Central memory CD4-positive, alpha-beta T cell (primary cell): Measurements from ENCODE around the gene RBM34.
A peak's percentile ranks its signal among the peaks of the same experiment; 100 is the strongest.
"Not testable (repeated sequence)": the region's sequence is repeated elsewhere in the genome, so short reads cannot be mapped to it uniquely, and the experiment has no call there.

ENCODE experiments used
- DNase-seq: peaks from one replicate; pipeline ENCODE4 v3.0.0; 2022

RBM34 gene

GRCh38 chr1:235112297-235113182 is 48.5 kb downstream of the RBM34 start:
- no peak for DNase-seq

- DNase-seq = no peak
Measured at GRCh38 chr1:235111107-235111506, 49.9 kb downstream of the RBM34 start.

DNA sequence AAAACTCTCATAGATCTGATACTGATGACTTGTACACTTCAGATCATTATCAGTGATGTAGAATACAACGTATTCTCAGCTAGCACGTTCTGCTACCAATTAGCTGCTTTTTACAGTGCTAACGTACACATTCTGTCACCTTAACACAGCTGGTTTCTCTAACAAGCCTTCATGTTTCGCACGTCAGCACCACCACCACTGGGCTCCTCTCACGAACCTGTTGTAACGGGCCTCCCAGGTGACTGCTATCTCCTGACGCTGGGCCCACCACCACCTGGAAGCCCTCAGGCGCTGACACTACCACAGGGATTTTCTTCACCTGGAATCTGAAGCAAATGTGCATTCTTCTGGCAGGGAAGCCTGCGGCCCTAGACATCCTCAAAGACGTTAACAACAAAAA is 52.2 kb downstream of the RBM34 start:
- no peak for DNase-seq

- no peak for DNase-seq
Measured at GRCh38 chr1:235108185-235108593, 52.9 kb downstream of the RBM34 start.

- DNase-seq = no peak
Measured at GRCh38 chr1:235107368-235108184, 53.5 kb downstream of the RBM34 start.

GRCh38 chr1:235106457-235106856 is 54.6 kb downstream of the RBM34 start:
- no peak for DNase-seq

DNA sequence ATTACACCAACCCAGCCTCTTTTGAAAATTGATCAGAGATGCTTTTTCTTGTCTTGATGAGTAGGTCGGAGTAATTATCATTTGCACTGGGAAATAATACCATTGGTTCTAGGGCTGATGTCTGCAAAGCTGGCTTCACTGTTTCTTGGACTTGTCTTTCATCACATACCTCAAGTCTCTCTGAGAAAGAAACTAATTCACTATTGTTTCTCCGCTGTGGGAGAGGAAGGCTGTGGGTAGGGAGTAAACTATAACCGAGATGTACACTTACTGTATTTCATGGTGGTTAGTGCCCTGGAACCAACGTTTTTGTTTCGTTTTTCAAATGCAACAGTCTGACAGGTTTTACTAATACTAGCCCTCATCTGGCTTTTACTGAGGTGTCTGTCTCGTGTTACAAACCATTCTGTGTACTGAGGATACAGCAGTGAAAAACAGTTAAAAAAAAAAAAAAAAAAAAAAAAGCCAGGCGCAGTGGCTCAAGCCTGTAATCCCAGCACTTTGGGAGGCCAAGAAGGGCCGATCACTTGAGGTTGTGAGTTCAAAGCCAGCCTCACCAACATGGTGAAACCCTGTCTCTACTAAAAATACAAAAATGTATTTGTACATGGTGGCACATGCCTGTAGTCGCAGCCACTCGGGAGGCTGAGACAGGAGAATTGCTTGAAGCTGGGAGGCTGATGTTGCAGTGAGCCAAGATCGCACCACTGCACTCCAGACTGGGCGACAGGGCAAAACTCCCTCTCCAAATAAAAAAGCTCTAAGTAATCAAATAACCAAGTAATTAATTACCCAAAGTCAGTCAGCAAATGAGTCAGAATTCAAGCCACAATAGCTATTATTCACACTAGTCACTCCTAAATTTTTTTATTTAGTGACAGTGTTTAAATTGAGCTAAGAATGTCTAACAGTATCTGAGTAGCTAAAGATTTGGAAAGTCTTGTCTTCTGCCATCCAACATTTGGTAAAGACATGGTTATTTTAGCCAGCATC is 55.7 kb downstream of the RBM34 start:
- DNase-seq = peak; percentile 21

DNA sequence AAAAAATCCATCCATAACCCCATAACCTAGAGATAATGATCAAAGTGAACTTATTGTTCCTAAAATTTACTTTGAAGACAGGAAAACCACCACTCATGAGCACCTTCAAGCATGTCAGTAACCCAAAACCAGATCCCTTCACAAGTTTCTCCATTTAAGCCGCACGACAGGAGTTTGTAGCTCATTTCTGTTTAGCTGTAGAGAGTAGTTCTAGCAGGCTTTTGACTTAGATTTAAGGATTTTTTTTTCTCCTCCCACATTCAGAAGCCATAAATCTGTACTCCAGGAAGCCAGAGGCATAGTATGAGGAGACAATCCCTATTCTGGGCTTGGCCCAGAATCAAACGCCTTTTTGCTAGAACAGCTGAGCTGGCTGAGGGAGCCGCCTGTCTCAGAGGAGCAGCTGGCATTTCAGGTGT is 58.0 kb downstream of the RBM34 start:
- peak; percentile 71 for DNase-seq

- no peak for DNase-seq
Measured at GRCh38 chr1:235102259-235102582, 58.8 kb downstream of the RBM34 start.

GRCh38 chr1:235101558-235102258 is 59.3 kb downstream of the RBM34 start:
- no peak for DNase-seq

GRCh38 chr1:235100194-235100772 is 60.8 kb downstream of the RBM34 start:
- DNase-seq = no peak

- no peak for DNase-seq
Measured at GRCh38 chr1:235098991-235099390, 62.1 kb downstream of the RBM34 start.

DNA sequence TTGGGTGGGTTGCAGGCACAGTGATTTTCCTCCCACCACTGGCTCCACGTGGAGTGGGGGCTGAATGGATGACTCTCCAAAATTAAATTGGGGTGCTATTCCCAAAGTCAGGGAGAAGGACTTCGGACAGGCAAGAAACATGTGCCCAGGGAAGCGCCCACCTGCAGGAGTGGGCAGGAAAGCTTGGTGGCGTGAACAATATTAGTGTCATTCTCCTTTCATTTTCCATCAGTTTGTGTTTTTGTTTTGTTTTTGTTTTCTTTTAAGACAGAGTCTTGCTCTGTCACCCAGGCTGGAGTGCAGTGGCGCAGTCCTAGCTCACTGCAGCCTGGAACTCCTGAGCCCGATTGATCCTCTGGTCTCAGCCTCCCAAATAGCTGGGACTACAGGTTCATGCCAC is 62.5 kb downstream of the RBM34 start:
- no peak for DNase-seq

- not testable (repeated sequence) for DNase-seq
Measured at GRCh38 chr1:235097501-235097900, 63.5 kb downstream of the RBM34 start.

DNA sequence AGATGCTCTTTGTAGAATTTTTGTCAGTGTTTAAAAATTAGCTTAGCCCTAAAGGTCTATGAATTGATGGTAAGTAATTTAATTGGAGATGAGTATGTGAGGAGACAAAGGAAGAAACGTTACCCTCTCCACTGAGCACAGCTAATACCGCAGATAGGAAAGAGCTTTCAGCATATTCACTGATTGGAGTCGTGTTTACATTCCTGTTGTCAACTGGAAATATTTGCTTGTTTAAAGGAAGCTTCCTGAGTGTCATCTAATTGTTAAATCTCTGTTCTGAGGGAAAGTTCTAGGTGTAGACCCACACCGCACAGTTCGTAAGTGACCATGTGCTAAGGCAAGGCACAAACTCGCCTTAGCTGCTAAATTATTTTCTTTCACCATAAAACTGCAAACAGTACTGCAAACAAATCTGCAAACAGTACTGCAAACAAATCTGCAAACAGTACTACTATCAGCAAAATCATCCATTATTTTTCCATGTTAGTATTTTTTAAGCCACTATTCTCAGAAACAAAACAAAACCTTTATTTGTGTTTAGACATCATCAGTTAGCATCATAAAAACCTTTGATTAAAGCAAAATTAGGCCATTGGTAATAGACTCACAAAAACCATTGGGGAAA is 65.0 kb downstream of the RBM34 start:
- no peak for DNase-seq

DNA sequence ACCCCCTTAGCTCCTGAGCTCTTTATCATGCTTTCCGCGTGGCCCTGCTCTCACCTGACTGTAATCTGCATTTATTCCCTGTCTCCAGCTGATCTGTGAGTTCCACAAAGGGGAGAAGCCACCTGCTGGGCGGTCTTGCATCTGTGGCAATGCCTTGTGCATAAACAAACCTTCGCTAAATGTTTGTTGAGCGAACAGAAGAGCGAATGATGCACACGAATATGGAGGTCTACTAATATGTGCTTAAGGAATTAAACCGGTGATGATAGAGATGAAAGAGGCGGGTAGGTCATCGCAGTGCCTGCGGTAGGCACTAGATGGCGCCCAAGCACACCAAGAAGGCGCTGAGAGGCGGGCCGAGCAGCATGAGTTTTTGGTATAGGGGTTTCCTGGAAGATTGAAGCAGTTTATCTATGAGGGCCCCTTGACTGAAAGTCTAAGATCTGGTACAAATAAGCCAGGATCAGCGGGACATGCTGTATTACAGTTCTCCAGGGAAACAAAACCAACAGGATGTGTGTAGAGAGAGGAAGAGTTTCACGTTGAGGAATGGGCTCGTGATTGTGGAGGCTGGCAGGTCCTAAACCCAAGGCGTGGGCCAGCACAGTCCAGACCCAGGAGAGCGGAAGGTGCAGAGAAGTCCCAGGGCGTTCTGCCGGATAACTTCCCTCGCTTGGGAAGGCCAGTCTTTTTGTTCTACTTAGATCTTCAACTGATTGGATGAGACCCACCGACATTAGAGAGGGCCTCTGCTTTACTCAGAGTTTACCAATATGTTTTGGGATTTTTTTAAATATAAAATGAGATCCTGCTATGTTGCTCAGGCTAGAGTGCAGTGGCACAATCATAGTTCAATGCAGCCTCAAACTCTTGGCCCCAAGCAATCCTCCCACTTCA is 67.1 kb downstream of the RBM34 start:
- peak; percentile 71 for DNase-seq

GRCh38 chr1:235093013-235093695 is 67.9 kb downstream of the RBM34 start:
- no peak for DNase-seq

DNA sequence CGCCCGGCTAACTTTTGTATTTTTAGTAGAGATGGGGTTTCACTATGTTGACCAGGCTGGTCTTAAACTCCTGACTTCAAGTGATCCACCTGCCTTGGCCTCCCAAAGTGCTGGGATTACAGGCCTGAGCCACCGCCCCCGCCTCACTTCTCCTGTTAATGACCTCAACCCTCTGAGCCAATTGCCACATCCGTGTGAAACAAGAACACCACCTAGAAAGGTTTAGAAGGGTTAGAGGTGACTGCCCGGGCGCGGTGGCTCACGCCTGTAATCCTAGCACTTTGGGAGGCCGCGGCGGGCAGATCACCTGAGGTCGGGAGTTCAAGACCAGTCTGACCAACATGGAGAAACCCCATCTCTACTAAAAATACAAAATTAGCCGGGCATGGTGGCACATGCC is 68.6 kb downstream of the RBM34 start:
- not testable (repeated sequence) for DNase-seq

DNA sequence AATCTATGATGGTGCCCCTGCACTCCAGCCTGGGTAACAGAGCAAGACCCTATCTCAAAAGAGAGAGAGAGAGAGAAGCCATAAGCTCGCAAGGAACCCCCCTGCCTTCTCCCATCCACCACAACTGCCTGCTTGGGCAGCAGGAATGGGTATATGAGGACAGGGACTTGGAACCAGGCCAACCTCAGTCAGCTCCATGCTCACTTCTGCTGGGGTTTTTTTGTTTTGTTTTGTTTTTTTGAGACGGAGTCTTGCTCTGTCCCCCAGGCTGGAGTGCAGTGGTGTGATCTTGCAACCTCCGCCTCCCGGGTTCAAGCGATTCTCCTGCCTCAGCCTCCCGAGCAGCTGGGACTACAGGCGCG is 69.0 kb downstream of the RBM34 start:
- not testable (repeated sequence) for DNase-seq
